Measurements from ENCODE around the gene TNFSF18.
"Not testable (repeated sequence)": the region's sequence is repeated elsewhere in the genome, so short reads cannot be mapped to it uniquely, and the experiment has no call there.

Gene TNFSF18

GRCh38 chr1:173050865-173051264, at the start of gene TNFSF18:
TSS of gene TNFSF18 (minus strand) at chr1:173050941. CDS start at chr1:173050896, 45 bp downstream.
- peak; percentile 63 for DNase-seq

- peak; percentile 74 for DNase-seq
Measured at GRCh38 chr1:173099166-173099565, 48.4 kb upstream of the TNFSF18 start.

GRCh38 chr1:173098117-173098516, 47.4 kb upstream of the TNFSF18 start:
- no peak for DNase-seq

- DNase-seq, result no peak
Measured at GRCh38 chr1:173097001-173097400, 46.3 kb upstream of the TNFSF18 start.

GRCh38 chr1:173095632-173096031, 44.9 kb upstream of the TNFSF18 start:
- DNase-seq, result no peak

DNA sequence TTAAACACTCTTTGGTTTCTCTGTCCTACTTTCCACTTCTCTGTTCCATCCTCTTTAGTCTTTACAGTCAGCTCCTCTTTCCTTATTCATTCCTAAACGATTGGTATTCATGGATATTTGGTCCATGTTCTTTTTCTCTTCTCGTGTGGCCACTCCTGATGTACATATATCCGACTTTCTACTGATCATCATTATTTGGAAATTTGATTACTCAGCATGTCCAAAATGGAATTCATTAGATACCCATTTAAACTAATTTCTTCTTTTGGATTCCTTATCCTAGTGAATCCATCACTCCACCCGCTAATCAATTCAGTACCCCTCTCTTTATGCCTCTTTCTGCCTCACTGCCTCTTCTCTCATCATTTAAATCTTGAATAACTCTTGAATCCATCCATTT, 43.8 kb upstream of the TNFSF18 start:
- DNase-seq, result no peak

- DNase-seq, result no peak
Measured at GRCh38 chr1:173093691-173094445, 43.1 kb upstream of the TNFSF18 start.

DNA sequence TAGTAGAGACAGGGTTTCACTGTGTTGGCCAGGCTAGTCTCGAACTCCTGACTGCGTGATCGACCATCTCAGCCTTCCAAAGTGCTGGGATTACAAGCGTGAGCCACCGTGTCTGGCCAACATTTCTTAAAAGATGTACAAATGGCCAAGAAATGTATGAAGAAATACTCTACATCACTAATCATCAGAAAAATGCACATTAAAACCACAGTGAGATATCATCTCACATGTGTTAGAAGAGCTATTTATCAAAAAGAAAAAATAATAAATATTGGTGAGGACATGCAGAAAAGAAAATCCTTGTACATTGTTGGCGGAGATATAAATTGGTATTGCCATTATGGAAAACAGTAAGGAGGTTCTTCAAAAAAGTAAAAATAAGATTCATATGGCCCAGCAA, 33.6 kb upstream of the TNFSF18 start:
- no peak for DNase-seq

DNA sequence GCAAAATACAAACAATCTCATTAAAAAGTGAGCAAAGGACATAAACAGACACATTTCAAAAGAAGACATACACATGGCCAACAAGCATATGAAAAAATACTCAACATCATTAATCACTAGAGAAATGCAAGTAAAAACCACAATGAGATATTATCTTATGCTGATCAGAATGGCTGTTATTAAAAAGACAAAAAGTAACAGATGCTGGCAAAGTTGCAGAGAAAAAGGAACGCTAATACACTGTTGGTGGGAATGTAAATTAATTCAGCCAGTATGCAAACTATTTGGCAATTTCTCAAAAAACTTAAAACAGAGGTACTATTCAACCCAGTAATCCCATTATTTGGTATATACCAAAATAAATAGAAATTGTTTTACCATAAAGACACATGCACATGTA, 32.2 kb upstream of the TNFSF18 start:
- DNase-seq, result no peak

- not testable (repeated sequence) for DNase-seq
Measured at GRCh38 chr1:173074217-173074616, 23.5 kb upstream of the TNFSF18 start.

DNA sequence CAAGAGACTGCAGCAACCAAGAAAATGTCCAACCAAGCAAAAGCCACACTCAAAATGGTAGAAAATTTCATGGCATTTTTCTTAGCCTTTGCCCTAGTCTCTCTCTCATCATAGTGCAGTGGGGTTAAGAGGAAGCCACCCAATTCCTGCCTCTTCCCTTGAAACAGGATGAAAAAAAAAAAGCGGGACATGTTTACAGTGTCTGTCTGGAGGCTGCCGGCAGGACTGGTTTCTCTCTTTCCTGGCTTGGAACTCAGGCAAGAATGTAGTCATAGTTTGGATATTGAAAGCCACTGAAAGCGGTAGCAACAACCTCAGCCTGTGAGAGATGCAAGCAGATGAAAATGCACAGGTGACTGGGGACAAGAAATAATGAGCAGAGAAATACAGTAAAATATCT, 13.3 kb upstream of the TNFSF18 start:
- DNase-seq, result no peak

GRCh38 chr1:173063171-173063570, 12.4 kb upstream of the TNFSF18 start:
- no peak for DNase-seq

DNA sequence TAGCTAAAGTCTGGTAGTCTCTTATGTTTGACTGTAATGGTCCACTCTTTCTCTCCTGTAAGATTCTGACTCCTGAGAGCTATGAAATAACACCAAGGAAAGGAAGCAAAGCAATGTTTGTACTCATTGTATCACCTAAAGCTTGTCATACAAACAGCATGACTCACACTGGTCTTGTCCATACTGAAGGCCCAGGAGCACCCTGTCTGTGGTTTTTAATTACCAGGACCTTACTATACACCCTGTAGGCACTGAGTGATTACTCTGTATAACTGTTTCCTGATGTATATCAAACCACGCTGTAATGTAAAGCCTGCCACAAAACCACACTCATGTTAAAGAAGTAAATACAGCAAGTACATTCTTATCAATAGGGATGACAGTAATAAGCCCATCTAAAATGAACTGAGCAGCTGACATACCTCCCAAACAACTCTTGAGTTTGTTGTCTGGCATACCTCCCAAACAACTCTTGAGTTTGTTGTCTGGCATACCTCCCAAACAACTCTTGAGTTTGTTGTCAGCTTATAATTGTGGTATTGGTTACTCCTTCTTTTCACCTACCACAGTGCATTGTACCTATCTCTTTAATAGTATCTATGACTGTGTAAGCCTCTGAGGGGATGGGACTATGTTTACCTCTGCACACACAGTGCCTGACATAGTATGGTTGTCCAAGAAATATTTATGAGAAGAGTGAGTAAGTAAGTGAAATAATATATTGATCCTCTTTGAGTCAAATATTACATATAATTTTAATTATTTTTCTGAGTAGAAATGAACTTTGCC, 11.6 kb upstream of the TNFSF18 start:
- peak; percentile 14 for DNase-seq

DNA sequence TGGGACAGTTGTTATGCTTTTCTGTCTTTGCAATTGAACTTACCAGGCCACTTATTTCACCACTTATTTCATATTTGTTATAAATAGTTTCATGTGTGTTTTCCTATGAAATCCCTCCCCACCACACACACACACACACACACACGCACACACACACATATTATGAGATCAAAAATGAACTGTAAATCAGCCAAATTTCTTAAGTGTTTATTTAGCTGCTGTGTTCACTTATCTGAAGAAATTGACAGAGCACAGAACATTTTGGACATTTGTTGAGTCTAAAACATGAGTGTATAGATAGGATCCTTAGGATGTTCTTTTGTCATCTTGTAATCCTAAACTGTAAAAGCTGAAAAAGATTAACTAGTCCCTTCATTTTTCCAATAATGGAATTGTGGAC, 7.8 kb upstream of the TNFSF18 start:
- no peak for DNase-seq

GRCh38 chr1:173057984-173058383, 7.2 kb upstream of the TNFSF18 start:
- DNase-seq, result no peak

- DNase-seq, result no peak
Measured at GRCh38 chr1:173056365-173056764, 5.6 kb upstream of the TNFSF18 start.

- DNase-seq, result peak; percentile 23
Measured at GRCh38 chr1:173052681-173053196, 2.0 kb upstream of the TNFSF18 start.

- DNase-seq, result no peak
Measured at GRCh38 chr1:173049322-173049633, 1.5 kb downstream of the TNFSF18 start.

DNA sequence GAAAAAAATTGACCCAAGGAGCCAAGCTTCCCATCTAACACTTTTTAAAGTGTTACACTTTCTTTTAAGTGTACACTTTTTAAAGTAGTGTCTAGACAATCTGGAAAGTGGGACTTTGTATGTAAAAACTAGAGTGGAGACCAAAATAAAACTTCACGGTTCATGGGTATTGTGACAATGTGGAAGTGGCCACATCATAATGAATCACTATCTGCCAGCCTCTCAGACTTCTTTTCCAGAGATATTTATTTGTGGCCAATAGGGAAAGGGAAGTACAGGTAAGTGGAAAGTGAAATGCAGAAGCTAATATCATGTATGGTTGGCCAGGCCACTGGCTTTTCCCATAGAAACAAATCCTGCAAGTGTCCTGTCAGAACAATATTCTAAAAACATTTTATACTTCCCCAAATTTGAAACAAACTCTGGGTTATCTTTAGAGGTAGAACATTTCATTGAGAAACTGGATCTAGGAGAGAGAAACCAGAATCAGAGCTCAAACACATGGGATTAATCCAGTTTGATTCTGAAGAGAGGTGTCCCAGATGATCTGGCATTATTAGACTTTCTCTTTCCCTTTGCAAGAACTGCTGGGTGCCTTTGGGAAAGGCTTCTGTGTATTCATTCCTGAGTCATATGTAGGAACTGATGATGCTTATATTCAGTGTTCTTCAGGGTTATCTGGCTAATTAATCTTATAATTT, 2.0 kb downstream of the TNFSF18 start:
- DNase-seq, result peak; percentile 37

DNA sequence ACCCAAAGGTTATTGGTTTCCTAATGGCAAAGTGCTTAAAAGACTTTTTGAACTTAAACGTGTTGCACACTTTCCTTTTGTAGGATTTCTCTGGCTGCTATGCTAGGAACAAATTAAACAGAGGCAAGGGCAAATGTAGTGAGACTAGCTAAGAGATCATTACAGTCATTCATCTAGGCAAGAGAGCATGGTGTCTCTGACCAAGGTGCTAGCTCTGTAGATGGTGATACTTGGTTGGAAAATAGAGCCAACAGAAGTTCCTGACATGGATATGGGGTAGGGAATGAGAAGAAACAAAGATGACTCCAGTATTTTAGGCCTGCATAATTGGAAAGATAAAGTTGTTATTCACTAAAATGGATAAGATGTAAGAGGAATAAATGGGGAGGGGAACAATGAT, 6.1 kb downstream of the TNFSF18 start:
- no peak for DNase-seq

DNA sequence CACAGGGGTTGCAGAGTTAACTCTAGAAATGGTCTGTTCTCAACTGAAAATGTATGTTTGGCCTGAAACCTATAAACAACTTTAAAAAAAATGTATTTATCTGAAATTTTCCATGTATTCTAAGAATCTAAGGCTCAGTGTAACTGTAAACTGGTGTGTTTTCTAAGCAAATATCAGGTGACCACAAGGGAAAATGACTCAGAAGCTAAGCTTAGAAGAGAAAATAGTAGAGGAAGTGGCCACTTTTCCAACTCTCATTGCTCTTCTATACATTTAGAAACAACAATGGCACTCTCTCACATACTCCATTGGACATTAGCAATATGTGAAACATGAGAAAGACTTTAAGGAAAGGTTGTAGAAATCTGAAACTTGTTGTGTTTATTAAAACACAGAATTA, 7.5 kb downstream of the TNFSF18 start:
- peak; percentile 72 for DNase-seq

GRCh38 chr1:173042806-173043205, 7.9 kb downstream of the TNFSF18 start:
- DNase-seq, result peak; percentile 90

- no peak for DNase-seq
Measured at GRCh38 chr1:173039626-173040025, 11.1 kb downstream of the TNFSF18 start.
